Activated naive CD4-positive, alpha-beta T cell treated with Interleukin-2 at 50 U/mL for 16 hours (primary cell): Measurements from ENCODE around the gene INPP1.
"Not testable (repeated sequence)": the region's sequence is repeated elsewhere in the genome, so short reads cannot be mapped to it uniquely, and the experiment has no call there.

Experiments used
- DNase-seq: peaks from one replicate; pipeline ENCODE4 v3.0.0-alpha.2; 2020

INPP1 gene

GRCh38 chr2:190334479-190335224, 8.7 kb upstream of the INPP1 start:
- no peak for DNase-seq

- DNase-seq, result no peak
These were observed 8.2 kb upstream of the INPP1 start for GRCh38 chr2:190335225-190335559.

- DNase-seq, result not testable (repeated sequence)
These were observed 7.8 kb upstream of the INPP1 start for GRCh38 chr2:190335584-190335983.

- no peak for DNase-seq
These were observed 7.0 kb upstream of the INPP1 start for GRCh38 chr2:190336420-190336819.

GRCh38 chr2:190338453-190338852, 4.9 kb upstream of the INPP1 start:
- no peak for DNase-seq

- no peak for DNase-seq
These were observed 4.0 kb upstream of the INPP1 start for GRCh38 chr2:190339394-190339793.

- DNase-seq, result no peak
These were observed 3.0 kb upstream of the INPP1 start for GRCh38 chr2:190340369-190340768.

GRCh38 chr2:190342611-190343010, 778 bp upstream of the INPP1 start:
- DNase-seq, result no peak

GRCh38 chr2:190343089-190343535, 277 bp upstream of the INPP1 start:
- no peak for DNase-seq

- no peak for DNase-seq
These were observed 963 bp downstream of the INPP1 start for GRCh38 chr2:190344276-190344827.

- DNase-seq, result no peak
These were observed 7.0 kb downstream of the INPP1 start for GRCh38 chr2:190350371-190350770.

- DNase-seq, result no peak
These were observed 8.6 kb downstream of the INPP1 start for GRCh38 chr2:190351955-190352354.

- DNase-seq, result no peak
These were observed 9.5 kb downstream of the INPP1 start for GRCh38 chr2:190352668-190353536.

GRCh38 chr2:190353537-190353899, 10.1 kb downstream of the INPP1 start:
- no peak for DNase-seq

GRCh38 chr2:190354003-190354690, 10.8 kb downstream of the INPP1 start:
- DNase-seq, result no peak

GRCh38 chr2:190355968-190356644, 12.7 kb downstream of the INPP1 start:
- DNase-seq, result no peak

- DNase-seq, result no peak
These were observed 14.2 kb downstream of the INPP1 start for GRCh38 chr2:190357600-190357999.

GRCh38 chr2:190358655-190359448, 15.5 kb downstream of the INPP1 start:
- DNase-seq, result not testable (repeated sequence)

- DNase-seq, result no peak
These were observed 17.2 kb downstream of the INPP1 start for GRCh38 chr2:190360561-190360960.

- no peak for DNase-seq
These were observed 17.6 kb downstream of the INPP1 start for GRCh38 chr2:190360965-190361364.

GRCh38 chr2:190361572-190361971, 18.2 kb downstream of the INPP1 start:
- DNase-seq, result no peak

GRCh38 chr2:190362894-190363293, 19.5 kb downstream of the INPP1 start:
- no peak for DNase-seq
